Caco-2 (cell line): ENCODE data around the gene GIMD1. TPM values are rescaled to one million over a fixed set of nuclear protein-coding genes. Genes with fewer than 3 reads are reported as not detected.

ENCODE experiments used
- BruUV-seq: library from RNA; stranded (reverse); fragments of 400-500 nt; replicated peaks from 2 replicates; lab custom pipeline; 2021; lab: Mats Ljungman, UMichigan
- CTCF ChIA-PET: fragments of 300-600 bp; sonication (Branson Sonifier 250); formaldehyde crosslinking; loops from one replicate; lab custom pipeline; 2022; ENCODE audit warnings: antibody characterized with exemption; lab: Charles Lee
- POLR2A ChIA-PET: fragments of 300-600 bp; sonication (Branson Sonifier 250); formaldehyde crosslinking; loops from one replicate; lab custom pipeline; 2022; ENCODE audit warnings: antibody characterized with exemption; lab: Charles Lee
- DNase-seq, 2 experiments: peaks; one replicate each; pipeline versions ENCODE4 v3.0.0 to v3.0.0-alpha.2; 2020 to 2022
- H3K27me3 ChIP-seq: replicated peaks from 2 replicates; pipeline ENCODE4 v1.6.0; 2011; ENCODE audit warnings: low read length; ENCODE audit not compliant: control insufficient read depth, insufficient read depth
- H3K36me3 ChIP-seq: 2 replicates; pipeline ENCODE4 v1.5.1; 2011; ENCODE audit warnings: low read length; ENCODE audit not compliant: control insufficient read depth, insufficient read depth
- H3K4me1 ChIP-seq: fragments of 250-450 bp; sonication (Bioruptor Pico); 2 replicates; pipeline ENCODE4 v1.5.1; 2020; ENCODE audit warnings: mild to moderate bottlenecking
- H3K4me3 ChIP-seq: 2 replicates; pipeline ENCODE4 v1.5.1; 2011; ENCODE audit warnings: low read depth, mild to moderate bottlenecking, control low read depth, low read length
- H3K9me3 ChIP-seq: fragments of 250-450 bp; sonication (Bioruptor Pico); 2 replicates; pipeline ENCODE4 v1.5.1; 2020; ENCODE audit warnings: mild to moderate bottlenecking, moderate library complexity
- H3K27ac Mint-ChIP-seq: one replicate; pipeline ENCODE4 v1.8.0; 2022; ENCODE audit warnings: mixed read lengths; ENCODE audit not compliant: unreplicated experiment
- H3K27me3 Mint-ChIP-seq: one replicate; pipeline ENCODE4 v1.8.0; 2022; ENCODE audit warnings: mixed read lengths; ENCODE audit not compliant: insufficient read depth, unreplicated experiment
- H3K36me3 Mint-ChIP-seq: one replicate; pipeline ENCODE4 v1.8.0; 2022; ENCODE audit warnings: mild to moderate bottlenecking, mixed read lengths; ENCODE audit not compliant: insufficient read depth, unreplicated experiment
- H3K4me1 Mint-ChIP-seq: one replicate; pipeline ENCODE4 v1.8.0; 2022; ENCODE audit warnings: low read depth, mixed read lengths; ENCODE audit not compliant: unreplicated experiment
- H3K4me3 Mint-ChIP-seq: one replicate; pipeline ENCODE4 v1.8.0; 2022; ENCODE audit warnings: mild to moderate bottlenecking, moderate library complexity, mixed read lengths; ENCODE audit not compliant: unreplicated experiment
- H3K9me3 Mint-ChIP-seq: one replicate; pipeline ENCODE4 v1.8.0; 2022; ENCODE audit warnings: mixed read lengths; ENCODE audit not compliant: unreplicated experiment
- CTCF ChIP-seq, 2 experiments: fragments of 200-600 bp in 1 of 2; IDR thresholded peaks; 1 replicate in 1 of 2; 2 replicates in 1 of 2; pipeline versions ENCODE4 v1.5.1 to v1.8.0; 2011 to 2022; ENCODE audit warnings: antibody characterized with exemption in 1 of 2, control low read depth in 1 of 2, inconsistent platforms in 1 of 2, low read depth in 1 of 2, low read length in 1 of 2, mild to moderate bottlenecking in 1 of 2, moderate library complexity in 1 of 2; ENCODE audit not compliant: insufficient read depth in 1 of 2, severe bottlenecking in 1 of 2, unreplicated experiment in 1 of 2
- intact Hi-C: fragments of 100-400 bp; cut with micrococcal nuclease; formaldehyde crosslinking; loops from one replicate; pipeline ENCODE4 v1.10.0; 2022; ENCODE audit not compliant: unreplicated experiment
- total RNA-seq: library from RNA; stranded (reverse); gene quantifications from 2 replicates; pipeline ENCODE4 v1.2.3, GENCODE V29; 2022

The GIMD1 gene
- total RNA-seq, 1 experiment from 2014 or later: not detected

DNA sequence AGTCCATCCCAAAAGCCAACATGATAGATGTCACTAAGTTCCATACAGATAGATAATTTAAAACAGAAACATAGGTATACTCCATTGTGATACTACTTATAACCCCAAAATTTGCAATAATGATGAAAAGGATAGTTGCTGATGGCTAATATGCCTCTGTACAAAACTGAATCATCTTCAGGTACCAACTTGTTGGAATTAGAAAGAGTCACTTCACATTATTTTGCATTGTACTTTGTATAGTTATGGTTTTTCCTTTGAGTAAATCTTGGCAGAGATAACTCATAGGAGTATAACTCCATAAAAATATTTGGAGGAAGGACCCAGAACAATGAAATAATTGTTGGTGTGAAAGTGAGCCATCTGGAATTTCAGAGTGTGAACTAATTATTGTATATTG is 17.6 kb downstream of the GIMD1 start:
- ChIA-PET POLR2A (no interaction called here), CTCF (no interaction called here)
- H3K36me3 Mint-ChIP-seq: peaks cover 43% of the 10 kb centered on the region

GRCh38 chr4:106347167-106347566 is 21.4 kb downstream of the GIMD1 start:
- Histone ChIP-seq H3K4me3 (no peak overlapping the region), H3K4me1 (peaks cover 39% of the 10 kb centered on the region), H3K9me3 (no peaks in the 10 kb centered on the region), H3K27me3 (no peaks in the 10 kb centered on the region), H3K36me3 (no peaks in the 10 kb centered on the region)
- H3K27me3 Mint-ChIP-seq: no peaks in the 10 kb centered on the region
- ChIA-PET CTCF (no interaction called here), POLR2A (no interaction called here)
- intact Hi-C loops: no loop called here
- no TSS peak for BruUV-seq
- no peak overlapping the region for H3K4me3 Mint-ChIP-seq
- H3K9me3 Mint-ChIP-seq: no peaks in the 10 kb centered on the region
- H3K36me3 Mint-ChIP-seq: peaks cover 52% of the 10 kb centered on the region
- peaks cover 10% of the 10 kb centered on the region for H3K4me1 Mint-ChIP-seq
- TF ChIP-seq CTCF (IDR thresholded peaks at IDR 0.05; ENCODE audit: insufficient read depth in 1 of 2, low read depth in 1 of 2, low read length in 1 of 2, severe bottlenecking in 1 of 2, unreplicated experiment in 1 of 2): no peak
- H3K27ac Mint-ChIP-seq: no peak overlapping the region
- no peak for DNase-seq

More for the DNA sequence above, 17.6 kb downstream of the GIMD1 start:
- peaks cover 6% of the 10 kb centered on the region for H3K4me1 Mint-ChIP-seq
- no peak overlapping the region for H3K27ac Mint-ChIP-seq
- intact Hi-C loops: no loop called here
- no peak for DNase-seq
- no peak for TF ChIP-seq CTCF (IDR thresholded peaks at IDR 0.05; ENCODE audit: insufficient read depth in 1 of 2, low read depth in 1 of 2, low read length in 1 of 2, severe bottlenecking in 1 of 2, unreplicated experiment in 1 of 2)
- Histone ChIP-seq H3K4me3 (no peak overlapping the region), H3K9me3 (no peaks in the 10 kb centered on the region), H3K36me3 (no peaks in the 10 kb centered on the region), H3K4me1 (peaks cover 6% of the 10 kb centered on the region), H3K27me3 (no peaks in the 10 kb centered on the region)
- BruUV-seq: no TSS peak
- H3K9me3 Mint-ChIP-seq: no peaks in the 10 kb centered on the region
- H3K27me3 Mint-ChIP-seq: no peaks in the 10 kb centered on the region
- H3K4me3 Mint-ChIP-seq: no peak overlapping the region

GRCh38 chr4:106344647-106344970 is 24.0 kb downstream of the GIMD1 start:
- ChIA-PET CTCF (interaction anchor here (1.0 kb wide), 1 partner anchor 25 kb away, joined by 3 read pairs; no protein-coding TSS in a partner anchor), POLR2A (interaction anchor here (2.1 kb wide), 1 partner anchor 29 kb away, joined by 5 read pairs; the partner anchor contains the start of genes AIMP1 and TBCK)
- no TSS peak for BruUV-seq
- Mint-ChIP-seq H3K4me3 (peak overlapping the region; percentile 27), H3K27ac (peak overlapping the region; percentile 71), H3K27me3 (no peaks in the 10 kb centered on the region), H3K4me1 (peaks cover 16% of the 10 kb centered on the region), H3K9me3 (peaks cover 14% of the 10 kb centered on the region), H3K36me3 (peaks cover 59% of the 10 kb centered on the region)
- no peak for DNase-seq
- Histone ChIP-seq H3K4me3 (no peak overlapping the region), H3K9me3 (no peaks in the 10 kb centered on the region), H3K36me3 (no peaks in the 10 kb centered on the region), H3K27me3 (no peaks in the 10 kb centered on the region), H3K4me1 (peaks cover 55% of the 10 kb centered on the region)
- intact Hi-C loops: loop anchor here (1.0 kb wide), 2 partner anchors 38 to 256 kb away; no protein-coding TSS in a partner anchor
- TF ChIP-seq CTCF (IDR thresholded peaks at IDR 0.05; ENCODE audit: insufficient read depth in 1 of 2, low read depth in 1 of 2, low read length in 1 of 2, severe bottlenecking in 1 of 2, unreplicated experiment in 1 of 2): no peak
